EH (cell line): ENCODE results near the gene TRAF3IP3.

Experiments
- DNase-seq: peaks from one replicate; pipeline ENCODE4 v3.0.0-alpha.2; 2015; ENCODE audit warnings: low read depth

The TRAF3IP3 gene

GRCh38 chr1:209755926-209756614 lies at the start of gene TRAF3IP3:
TSS of gene TRAF3IP3 (plus strand) at chr1:209756053. CDS start at chr1:209760040, 3,987 bp downstream.
- no peak for DNase-seq

- no peak for DNase-seq
These were observed 49.2 kb upstream of the TRAF3IP3 start for GRCh38 chr1:209706622-209707021.

GRCh38 chr1:209707308-209707707 lies 48.5 kb upstream of the TRAF3IP3 start:
- peak; percentile 18 for DNase-seq

- no peak for DNase-seq
These were observed 47.6 kb upstream of the TRAF3IP3 start for GRCh38 chr1:209708297-209708696.

- DNase-seq, result no peak
These were observed 45.8 kb upstream of the TRAF3IP3 start for GRCh38 chr1:209710093-209710492.

GRCh38 chr1:209710847-209711246 lies 45.0 kb upstream of the TRAF3IP3 start:
- DNase-seq, result no peak

GRCh38 chr1:209714338-209714737 lies 41.5 kb upstream of the TRAF3IP3 start:
- no peak for DNase-seq

GRCh38 chr1:209715314-209715713 lies 40.5 kb upstream of the TRAF3IP3 start:
- no peak for DNase-seq

- DNase-seq, result no peak
These were observed 38.0 kb upstream of the TRAF3IP3 start for GRCh38 chr1:209717818-209718217.

- DNase-seq, result peak; percentile 24
These were observed 35.5 kb upstream of the TRAF3IP3 start for GRCh38 chr1:209720326-209720725.

GRCh38 chr1:209720826-209721225 lies 35.0 kb upstream of the TRAF3IP3 start:
- peak; percentile 56 for DNase-seq

- DNase-seq, result no peak
These were observed 34.5 kb upstream of the TRAF3IP3 start for GRCh38 chr1:209721323-209721722.

GRCh38 chr1:209723265-209723664 lies 32.6 kb upstream of the TRAF3IP3 start:
- DNase-seq, result no peak

GRCh38 chr1:209723756-209724693 lies 31.8 kb upstream of the TRAF3IP3 start:
- DNase-seq, result peak; percentile 43

- no peak for DNase-seq
These were observed 28.6 kb upstream of the TRAF3IP3 start for GRCh38 chr1:209727286-209727685.

- no peak for DNase-seq
These were observed 28.1 kb upstream of the TRAF3IP3 start for GRCh38 chr1:209727785-209728184.

GRCh38 chr1:209728466-209728865 lies 27.4 kb upstream of the TRAF3IP3 start:
- no peak for DNase-seq

- DNase-seq, result no peak
These were observed 26.4 kb upstream of the TRAF3IP3 start for GRCh38 chr1:209729436-209729835.

- DNase-seq, result no peak
These were observed 23.1 kb upstream of the TRAF3IP3 start for GRCh38 chr1:209732725-209733124.

- DNase-seq, result peak; percentile 15
These were observed 22.3 kb upstream of the TRAF3IP3 start for GRCh38 chr1:209733409-209734192.

- no peak for DNase-seq
These were observed 19.2 kb upstream of the TRAF3IP3 start for GRCh38 chr1:209736490-209737117.

- no peak for DNase-seq
These were observed 18.7 kb upstream of the TRAF3IP3 start for GRCh38 chr1:209737118-209737505.
